ENCODE results near the gene SPATA21.

- TF ChIP-seq, protein P1, sequence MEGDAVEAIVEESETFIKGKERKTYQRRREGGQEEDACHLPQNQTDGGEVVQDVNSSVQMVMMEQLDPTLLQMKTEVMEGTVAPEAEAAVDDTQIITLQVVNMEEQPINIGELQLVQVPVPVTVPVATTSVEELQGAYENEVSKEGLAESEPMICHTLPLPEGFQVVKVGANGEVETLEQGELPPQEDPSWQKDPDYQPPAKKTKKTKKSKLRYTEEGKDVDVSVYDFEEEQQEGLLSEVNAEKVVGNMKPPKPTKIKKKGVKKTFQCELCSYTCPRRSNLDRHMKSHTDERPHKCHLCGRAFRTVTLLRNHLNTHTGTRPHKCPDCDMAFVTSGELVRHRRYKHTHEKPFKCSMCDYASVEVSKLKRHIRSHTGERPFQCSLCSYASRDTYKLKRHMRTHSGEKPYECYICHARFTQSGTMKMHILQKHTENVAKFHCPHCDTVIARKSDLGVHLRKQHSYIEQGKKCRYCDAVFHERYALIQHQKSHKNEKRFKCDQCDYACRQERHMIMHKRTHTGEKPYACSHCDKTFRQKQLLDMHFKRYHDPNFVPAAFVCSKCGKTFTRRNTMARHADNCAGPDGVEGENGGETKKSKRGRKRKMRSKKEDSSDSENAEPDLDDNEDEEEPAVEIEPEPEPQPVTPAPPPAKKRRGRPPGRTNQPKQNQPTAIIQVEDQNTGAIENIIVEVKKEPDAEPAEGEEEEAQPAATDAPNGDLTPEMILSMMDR (IDR thresholded peaks at IDR 0.05; ENCODE audit: insufficient read depth, low read length, poor library complexity, severe bottlenecking): no peak
- TF ChIP-seq EZH2phosphoT487 (conservative IDR thresholded peaks at IDR 0.05; ENCODE audit: low read length): no peak
Observed at GRCh38 chr1:16434501-16434900, 2.7 kb downstream of the SPATA21 start.
